Measurements from ENCODE around the gene ANGEL1.

The ANGEL1 gene

DNA sequence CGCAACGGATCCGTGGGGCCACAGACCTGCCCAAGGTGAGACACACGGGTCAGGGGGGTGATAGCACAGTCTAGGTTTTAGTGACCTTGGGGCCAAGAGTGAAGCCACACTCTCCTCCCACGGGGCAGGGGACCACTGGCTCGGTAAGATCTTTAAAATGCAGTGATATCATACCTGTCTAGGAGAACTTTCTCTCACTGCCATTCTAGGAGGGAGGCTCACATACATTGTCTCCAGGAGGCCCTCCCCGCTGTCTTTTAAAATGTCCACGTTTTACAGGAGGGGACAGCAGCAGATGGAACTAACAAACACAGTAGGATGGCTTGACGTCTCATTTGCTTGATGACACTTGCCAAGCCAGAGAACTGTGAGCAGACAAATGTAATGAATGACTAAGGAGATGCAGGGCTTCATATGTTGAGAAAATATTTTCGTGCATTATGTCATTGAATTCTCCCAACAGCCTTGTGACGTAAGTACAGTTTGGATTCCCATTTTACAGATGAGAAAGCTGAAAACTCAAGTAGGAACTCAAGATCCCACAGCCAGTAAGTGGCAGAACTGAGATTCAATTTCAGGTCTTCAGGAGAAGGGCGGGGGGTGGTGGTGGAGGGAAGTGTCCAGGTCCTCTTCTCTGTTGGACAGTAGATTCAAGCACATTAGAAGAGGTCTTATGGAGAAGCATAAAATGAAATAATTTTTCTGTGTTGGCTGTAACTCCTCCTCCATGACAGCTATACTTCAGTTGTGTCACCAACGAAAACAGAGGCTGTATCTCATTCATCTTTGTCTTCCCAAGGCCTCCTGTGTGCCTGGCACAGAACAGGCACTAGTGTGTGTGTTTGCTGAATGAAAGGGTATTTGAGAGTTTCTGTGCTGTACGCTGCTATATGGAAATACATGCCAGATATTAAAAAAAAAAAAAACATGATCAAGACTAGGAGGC is 49.3 kb downstream of the ANGEL1 start:
- DNase-seq: no peak

DNA sequence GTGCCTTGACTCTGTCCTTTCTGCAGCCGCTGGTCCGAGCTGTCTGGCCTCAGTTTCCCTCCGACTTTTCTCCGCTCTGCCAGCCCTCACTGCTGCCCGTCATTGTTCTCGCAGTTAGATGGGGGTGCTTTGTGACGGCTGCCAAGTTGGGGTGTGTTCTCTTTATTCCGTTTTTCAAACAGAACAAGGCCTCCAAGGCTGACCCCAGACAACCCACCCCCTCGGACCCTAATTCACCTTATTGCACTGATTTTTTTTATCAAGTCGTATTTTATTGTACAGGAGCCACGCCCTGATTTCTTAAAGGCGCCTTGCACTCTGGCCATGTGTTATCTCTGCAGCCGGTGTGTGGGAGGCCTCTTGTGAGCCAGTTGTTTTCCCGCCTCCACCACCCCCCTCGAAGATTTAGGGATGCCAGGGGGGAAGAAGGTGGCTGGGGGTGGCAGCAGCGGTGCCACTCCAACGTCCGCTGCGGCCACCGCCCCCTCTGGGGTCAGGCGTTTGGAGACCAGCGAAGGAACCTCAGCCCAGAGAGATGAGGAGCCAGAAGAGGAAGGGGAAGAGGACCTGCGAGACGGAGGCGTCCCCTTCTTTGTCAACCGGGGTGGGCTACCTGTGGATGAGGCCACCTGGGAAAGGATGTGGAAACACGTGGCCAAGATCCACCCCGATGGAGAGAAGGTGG is 50.1 kb downstream of the ANGEL1 start:
- no peak for DNase-seq

DNA sequence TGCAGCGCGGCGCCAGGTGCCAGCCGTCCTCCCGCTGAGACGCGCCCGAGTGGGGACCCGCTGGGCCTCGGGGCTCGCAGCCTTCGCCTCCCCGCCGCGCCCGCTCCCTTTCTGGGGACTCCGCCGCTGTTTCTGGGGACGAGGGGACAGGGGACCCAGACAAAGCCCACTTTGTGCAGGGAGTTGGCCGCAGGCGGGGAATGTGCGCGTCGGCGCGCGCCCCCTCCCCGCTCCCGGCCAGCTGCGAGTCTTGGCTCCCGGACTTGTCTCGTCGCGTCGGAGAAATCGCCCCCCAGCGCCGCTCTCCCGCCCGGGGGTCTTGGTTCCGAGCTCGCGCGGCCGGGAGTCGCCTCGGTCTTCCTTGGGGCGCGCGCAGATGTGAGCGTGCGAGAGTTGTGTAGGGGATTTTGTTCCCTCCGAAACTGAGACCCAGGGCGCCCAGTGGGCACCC is 50.7 kb downstream of the ANGEL1 start:
- no peak for DNase-seq

DNA sequence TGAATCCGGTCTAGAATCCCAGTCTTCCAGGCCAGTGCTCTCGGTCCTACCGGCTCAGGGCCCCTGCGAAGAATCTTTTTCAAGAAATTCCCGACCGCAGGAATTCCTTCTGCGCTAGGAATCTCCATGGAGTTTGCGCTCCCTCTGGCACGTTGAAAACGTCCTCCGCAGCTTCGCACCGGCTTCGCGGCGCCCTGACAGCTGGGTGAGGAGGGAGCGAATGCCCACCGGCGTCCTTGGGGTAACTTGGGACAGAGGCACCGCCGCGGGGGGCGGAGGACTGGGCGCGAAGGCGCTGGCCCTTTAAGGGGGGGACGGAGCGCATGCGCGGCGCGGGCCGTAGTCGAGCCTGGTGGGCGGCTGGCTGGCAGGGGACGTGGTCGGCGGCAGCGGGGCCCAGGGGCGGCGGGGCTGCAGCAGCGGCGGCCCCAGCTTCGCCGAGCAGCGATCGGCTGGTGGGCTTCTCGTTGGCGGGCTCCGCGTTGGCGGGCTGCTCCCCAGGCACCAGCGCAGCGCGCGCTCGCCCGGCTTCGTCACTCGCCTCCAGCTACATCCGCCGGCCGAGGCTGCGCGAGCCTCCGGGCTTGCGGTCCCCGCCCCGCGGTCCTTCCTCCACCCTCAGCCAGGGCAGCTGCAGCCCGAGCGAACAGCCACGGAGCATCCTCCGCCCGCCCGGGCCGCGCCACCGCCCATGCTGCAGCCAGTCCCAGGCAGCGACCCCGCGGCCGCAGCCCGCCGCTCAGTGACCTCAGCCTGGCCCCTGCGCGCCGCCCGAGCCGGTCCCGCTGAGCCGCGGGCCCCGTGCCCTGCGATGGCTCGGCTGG is 51.3 kb downstream of the ANGEL1 start, which contains the start of gene VASH1:
Gene VASH1 (plus strand): TSS at position 333 of the 824 bp plus-strand sequence. CDS start 1,354 bp downstream, outside the sequence.
- no peak for DNase-seq

DNA sequence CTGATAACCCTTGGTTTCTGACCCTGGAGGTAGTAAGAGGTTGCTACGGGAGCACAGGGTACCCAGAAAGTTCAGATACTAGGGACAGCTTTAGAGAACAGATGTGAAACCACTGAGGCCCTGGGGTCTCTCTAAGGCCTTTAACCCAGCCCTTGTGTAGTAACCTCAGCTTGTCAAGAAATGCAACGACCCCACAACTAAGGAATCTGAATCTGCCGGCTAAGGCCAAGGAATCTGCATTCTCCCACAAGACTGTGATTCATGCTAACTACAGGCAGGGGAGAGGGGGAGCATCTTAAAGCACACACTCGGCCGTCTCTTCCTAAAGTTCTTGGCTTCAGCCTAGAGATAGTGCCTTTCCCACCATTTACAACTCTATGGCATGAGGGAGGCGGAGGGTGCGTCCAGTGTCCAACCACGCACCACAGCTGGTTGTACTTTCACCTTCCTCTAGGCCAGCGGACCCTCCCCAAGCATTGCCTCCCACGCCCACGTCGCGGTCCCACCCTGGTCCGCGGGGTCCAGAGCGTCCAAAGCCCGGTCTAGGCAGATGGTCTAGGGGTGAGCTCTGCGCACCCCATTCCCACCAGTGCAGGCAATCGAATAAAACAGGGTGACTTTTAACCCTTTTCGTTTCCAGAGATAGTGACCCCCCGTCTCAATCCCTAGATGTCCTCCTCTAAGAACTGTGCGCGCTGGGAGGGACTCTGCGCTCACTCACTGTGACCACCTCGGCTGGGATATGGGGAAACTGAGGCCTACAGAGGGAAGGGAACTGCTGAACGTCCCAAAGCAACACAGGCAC is 52.1 kb downstream of the ANGEL1 start:
- no peak for DNase-seq

DNA sequence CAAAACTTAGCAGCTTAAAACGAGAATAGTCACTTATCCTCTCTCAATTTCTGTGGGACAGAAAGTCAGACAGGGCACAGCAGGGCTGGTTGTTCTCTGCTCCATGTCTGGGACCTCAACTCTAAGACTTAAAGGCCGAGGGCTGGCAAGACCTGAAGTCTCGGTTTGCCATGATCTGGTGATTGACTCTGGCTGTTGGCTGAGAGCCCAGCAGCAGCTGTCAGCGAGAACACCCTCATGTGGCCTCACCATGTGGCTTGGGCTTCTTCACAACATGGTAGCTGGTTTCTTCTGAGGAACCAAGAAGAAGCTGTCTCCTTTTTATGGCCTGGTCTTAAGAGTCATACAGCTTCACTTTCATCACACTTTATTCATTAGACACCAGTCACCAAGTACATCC is 53.1 kb downstream of the ANGEL1 start:
- no peak for DNase-seq

DNA sequence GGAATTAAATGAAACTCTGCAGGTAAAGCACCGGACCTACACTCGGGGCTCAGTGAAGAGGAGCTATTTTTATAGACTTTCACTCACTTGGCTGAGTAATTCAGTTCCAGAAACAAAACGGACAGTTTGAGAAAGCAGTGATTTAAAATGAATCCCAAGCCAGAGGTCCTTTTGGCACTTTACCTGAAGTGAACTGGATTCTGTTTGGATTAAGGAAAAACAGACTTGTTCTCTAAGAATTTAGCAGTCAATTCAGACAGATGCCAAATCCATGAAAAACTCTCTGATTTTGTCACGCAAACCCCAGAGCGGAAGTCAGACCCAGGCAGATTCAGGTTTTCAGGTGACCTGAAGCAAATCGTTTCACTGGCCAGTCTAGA is 56.3 kb downstream of the ANGEL1 start:
- DNase-seq: no peak

DNA sequence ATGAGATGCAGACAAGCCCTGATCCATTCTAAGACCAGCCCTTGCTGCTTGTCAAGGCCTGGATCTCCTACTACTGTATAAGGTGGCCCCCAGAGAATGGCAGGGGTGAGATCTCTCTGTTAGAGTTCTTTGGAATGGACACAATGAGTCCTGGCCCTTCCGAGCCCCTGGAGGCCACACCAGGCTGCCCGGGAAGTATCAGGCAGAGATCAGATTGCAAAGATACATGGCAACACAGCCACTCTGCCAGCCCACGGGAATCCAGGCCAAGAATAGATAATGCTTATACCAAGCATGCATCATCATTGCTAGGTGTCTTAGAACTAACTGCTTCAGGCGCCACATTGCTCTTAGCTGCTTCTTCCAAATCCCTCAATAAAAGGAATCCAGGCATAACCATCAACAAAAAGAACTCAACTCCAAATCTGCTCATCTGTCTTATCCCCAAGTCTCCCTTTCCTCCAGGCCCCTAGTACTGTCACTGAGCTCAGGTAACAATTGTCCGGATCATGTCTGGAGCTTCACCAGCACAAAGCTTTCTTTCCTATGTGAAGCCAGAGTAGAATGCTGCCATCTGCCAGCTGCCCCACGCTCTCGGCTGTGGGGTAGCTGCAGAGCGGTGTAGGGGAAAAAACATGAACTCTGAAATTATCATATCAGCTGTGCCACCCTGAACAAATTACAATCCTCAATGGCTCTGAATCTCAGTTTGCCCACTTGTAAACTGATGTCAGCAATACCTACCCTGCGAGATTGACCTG is 56.9 kb downstream of the ANGEL1 start:
- DNase-seq: no peak

DNA sequence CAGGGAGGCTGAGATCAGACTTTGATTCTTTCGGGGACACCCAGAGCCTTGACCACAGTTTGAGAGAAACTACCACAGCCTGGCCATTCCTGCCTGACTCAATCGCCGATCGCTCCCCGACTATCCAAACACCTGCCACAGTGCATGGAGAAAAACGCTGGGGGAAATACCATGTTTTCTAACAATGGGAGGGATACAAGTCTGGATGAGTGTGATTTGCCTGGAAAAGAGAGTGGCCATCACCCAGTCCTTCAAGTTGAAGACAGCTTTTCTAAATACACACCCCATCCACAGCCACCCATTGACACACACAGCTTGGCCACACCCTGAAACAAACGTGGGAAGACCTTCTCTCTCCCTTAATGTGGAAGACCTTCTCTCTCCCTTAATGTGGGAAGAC is 58.1 kb downstream of the ANGEL1 start:
- DNase-seq: no peak

DNA sequence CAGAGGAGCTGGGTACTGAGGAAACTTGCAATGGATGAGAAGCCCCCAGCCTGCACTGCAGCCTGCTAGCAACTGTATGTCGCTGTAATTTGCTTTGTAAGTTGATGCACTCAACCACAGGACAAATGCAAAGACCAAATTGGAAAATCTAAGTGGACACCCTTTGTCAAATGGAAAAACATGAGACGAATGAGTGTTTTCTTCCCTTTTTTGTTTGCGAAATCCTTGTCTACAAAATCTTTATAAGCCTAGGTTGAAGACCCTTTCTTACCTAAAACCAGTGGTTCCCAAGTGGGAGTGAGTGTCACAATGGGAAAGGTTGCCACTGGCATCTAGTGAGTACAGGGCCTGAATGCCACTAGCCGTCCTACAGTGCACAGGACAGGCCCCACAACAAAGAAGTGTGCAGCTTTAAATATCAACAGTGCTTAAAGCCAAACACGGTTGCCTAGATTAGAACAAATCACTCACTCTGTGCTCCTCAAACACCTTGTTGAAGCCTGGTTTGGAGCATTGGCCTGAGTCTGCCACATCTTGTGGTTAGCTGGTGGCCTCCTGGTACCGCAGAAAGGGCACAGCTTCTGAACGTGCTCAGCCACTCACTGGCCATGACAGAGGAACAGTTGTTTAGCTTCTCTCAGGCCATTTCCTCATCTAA is 59.0 kb downstream of the ANGEL1 start:
- DNase-seq: no peak

DNA sequence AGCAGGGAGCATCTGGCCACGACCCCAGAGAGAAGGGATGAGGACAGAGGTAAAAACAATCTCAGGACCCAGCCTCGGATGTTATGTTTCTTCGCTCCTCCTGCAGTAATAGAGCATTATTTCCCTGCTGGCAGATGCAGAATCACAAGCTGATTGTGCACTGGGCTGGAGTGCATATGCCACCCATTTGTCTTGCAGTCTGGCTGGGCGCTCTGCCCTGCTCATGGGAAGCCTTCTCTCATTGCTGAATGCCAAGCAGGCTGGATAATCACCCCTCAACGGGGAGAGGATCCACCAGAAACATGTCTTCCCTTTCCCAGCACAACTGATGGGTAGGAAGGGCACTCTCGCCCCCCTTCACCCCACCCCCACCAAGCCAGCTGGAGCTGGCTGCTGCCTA is 59.9 kb downstream of the ANGEL1 start:
- no peak for DNase-seq

DNA sequence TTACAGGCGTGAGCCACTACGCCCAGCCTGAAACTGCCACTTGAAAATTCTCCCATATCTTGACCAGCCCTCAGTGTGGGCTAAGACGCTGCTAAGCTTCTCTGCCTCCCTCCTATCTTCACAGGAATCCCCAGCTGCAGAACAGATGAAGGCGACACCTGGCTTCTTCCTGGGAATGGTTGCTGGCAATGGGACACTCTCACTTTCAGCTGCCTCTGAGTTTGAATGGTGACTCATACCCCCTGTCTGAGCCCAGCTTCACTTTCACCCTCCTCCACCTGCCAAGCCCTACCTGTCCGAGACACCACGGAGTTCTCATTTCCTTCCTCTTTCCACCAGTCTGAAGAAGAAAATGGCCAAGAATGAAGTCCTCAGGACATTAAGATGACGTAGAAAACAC is 69.7 kb downstream of the ANGEL1 start:
- no peak for DNase-seq

DNA sequence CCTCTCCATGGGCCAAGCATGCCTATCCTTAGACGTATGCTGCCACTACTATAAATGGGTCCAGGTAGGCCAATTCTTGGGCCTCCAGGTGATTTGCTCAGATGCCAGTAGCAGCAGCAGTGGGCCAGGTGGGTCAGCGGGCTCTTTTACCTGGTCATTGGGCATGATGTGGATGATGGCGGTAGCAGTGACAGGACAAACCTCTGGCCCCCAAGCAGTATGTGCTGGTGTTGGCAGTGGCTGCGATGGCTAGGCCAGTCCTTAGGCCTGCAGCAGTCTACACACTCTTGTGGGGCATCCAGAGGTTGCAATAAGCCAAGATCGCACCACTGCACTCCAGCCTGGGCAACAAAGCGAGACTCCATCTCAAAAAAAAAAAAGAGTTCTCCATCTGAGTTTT is 70.5 kb downstream of the ANGEL1 start:
- no peak for DNase-seq

DNA sequence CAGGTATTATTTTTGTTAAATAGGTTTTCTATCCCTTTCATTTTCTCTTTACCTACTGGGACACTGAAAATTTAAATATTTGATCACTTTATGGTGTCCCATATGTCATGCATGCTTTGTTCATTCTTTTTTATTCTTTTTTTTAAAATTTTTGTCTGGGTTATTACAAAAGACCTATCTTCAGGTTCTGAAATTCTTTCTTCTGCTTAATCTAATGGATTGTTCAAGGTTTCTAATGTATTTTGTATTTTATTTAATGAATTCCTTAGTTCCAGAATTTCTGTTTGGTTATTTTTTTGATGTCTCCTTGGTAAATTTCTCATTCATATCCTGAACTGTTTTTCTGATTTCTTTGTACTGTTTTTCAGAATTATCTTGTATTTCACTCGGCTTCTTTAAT is 71.6 kb downstream of the ANGEL1 start:
- no peak for DNase-seq

All from NCI-H187 treated with DMSO at 0.1 percent for 48 hours (cell line).